Astrocyte of the cerebellum (primary cell): ENCODE measurements around the gene TK2.
A peak's percentile ranks its signal among the peaks of the same experiment; 100 is the strongest.

ENCODE experiments used
- DNase-seq: peaks from one replicate; pipeline ENCODE4 v3.0.0-alpha.2; 2011; ENCODE audit warnings: low read depth
- H3K4me3 ChIP-seq: 2 replicates; pipeline ENCODE4 v1.5.1; 2011; ENCODE audit warnings: mild to moderate bottlenecking, low read depth, low read length, moderate library complexity
- CTCF ChIP-seq: IDR thresholded peaks from 2 replicates; pipeline ENCODE4 v1.5.1; 2012; ENCODE audit warnings: low read length, low read depth, moderate library complexity, mild to moderate bottlenecking; ENCODE audit errors: missing control alignments
- in situ Hi-C: cut with HindIII; loops from 2 replicates; pipeline ENCODE4 v1.10.0; 2017; ENCODE audit warnings: low sequenced_read_pairs

TK2 gene

GRCh38 chr16:66478733-66479511 lies 71.0 kb downstream of the TK2 start:
- in situ Hi-C loops = no loop called here
- no peak overlapping the region for H3K4me3 ChIP-seq
- DNase-seq = no peak
- peak; percentile 85 for TF ChIP-seq CTCF

DNA sequence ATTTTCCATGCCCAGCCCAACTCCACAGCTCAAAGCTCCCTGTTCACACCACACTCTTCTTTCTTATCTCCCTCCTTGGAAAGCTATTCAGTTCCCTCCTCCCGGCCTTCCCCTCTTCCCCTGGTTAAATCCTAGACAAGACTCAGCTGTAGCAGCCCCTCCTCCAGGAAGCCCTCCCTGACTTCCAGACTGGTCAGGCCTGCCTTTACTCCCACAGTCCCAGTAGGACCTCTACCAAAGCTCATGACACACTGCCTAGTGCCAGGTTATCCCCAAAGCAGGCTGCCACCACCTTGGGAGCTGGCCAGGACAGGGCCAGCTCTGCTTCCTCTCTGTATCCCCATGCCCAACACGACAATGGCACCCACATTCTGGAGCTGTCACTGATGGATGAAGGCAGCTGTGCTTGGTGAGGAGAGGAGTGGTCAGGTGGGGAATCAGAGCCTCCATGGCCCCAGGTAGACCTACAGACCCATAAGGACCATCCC lies 72.8 kb downstream of the TK2 start:
- no peak for DNase-seq
- no peak overlapping the region for H3K4me3 ChIP-seq
- TF ChIP-seq CTCF = no peak
- in situ Hi-C loops = no loop called here

GRCh38 chr16:66476328-66477027 lies 73.4 kb downstream of the TK2 start:
- no peak for DNase-seq
- in situ Hi-C loops = no loop called here
- no peak overlapping the region for H3K4me3 ChIP-seq
- TF ChIP-seq CTCF = no peak

DNA sequence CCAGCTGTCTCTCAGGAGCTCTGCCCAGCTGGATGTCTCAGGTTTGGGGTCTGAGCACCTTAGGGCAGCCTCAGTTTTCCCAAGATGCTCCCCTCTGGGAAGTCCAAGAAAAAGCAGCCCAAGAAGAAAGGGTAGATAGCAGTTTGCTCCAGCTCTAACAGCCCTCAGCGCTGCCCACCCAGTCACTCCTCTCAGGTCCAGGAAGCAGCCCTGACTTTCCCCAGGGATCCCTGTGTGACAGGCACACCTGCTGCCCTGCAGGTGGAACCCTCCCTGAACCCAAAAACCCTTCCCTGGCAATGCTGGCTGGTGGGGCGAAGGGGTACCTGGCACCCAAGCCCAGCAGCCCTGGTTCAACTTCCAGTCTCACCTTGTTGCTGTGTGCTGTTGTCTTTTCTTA lies 74.7 kb downstream of the TK2 start:
- no peak overlapping the region for H3K4me3 ChIP-seq
- TF ChIP-seq CTCF = no peak
- DNase-seq = no peak
- in situ Hi-C loops = no loop called here

- TF ChIP-seq CTCF = no peak
- in situ Hi-C loops = no loop called here
- no peak for DNase-seq
- no peak overlapping the region for H3K4me3 ChIP-seq
Observed at GRCh38 chr16:66474750-66475199, 75.1 kb downstream of the TK2 start.

DNA sequence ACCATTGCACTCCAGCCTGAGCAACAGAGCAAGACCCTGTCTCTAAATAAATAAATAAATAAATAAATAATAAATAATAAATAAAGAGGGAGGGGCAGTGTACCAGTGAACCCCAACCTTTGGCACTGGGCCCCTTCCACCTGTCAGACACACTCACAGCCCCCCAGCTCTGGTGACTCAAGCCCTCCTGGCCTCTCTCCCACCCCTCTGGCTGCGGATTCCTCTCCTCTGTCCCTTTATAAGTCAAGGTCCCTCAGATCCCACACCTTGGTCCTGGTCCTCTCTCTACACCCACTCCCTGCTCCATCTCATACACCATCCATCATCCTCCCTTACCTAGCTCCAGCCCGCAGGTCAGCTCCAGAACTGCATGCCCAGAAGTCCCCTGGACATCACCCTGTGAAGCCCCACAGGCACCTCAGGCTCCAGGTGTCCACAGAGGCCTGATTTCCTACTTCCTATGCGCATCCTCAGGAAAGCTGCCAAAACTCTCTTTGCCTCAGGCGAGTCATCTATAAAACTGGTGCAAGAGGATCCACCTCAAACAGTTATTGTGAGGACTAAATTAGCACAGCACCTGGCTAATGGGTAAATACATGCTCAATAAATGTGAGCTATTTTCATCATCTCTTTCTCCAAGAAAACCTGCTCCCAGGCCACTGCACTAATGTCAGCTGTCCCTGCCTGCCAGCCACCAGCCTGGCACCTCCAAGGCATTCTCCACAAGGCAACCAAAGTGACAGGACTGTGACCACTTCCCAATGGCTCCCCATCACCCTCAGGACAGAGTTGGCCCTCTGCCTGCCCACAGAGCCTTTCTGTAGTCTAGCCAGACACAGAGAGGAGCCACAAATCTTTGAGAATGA lies 76.0 kb downstream of the TK2 start:
- TF ChIP-seq CTCF = no peak
- DNase-seq = no peak
- in situ Hi-C loops = no loop called here
- no peak overlapping the region for H3K4me3 ChIP-seq
